Endodermal cell (in vitro differentiated cells): ENCODE measurements around the gene NPEPL1. TPM values are rescaled to one million over a fixed set of nuclear protein-coding genes. Genes with fewer than 3 reads are reported as not detected.
A peak's percentile ranks its signal among the peaks of the same experiment; 100 is the strongest.

Source experiments
- DNase-seq: peaks from one replicate; pipeline ENCODE4 v3.0.0-alpha.2; 2017
- H3K27ac ChIP-seq: 2 replicates; pipeline ENCODE4 v1.5.1; 2013; ENCODE audit warnings: mild to moderate bottlenecking, low read depth, low read length, moderate library complexity
- H3K27me3 ChIP-seq: 2 replicates; pipeline ENCODE4 v1.6.1; 2013; ENCODE audit warnings: mild to moderate bottlenecking, low read length, moderate library complexity; ENCODE audit not compliant: insufficient read depth, control insufficient read depth, poor library complexity, severe bottlenecking
- H3K36me3 ChIP-seq: 2 replicates; pipeline ENCODE4 v1.7.0; 2013; ENCODE audit warnings: mild to moderate bottlenecking, low read length, moderate library complexity; ENCODE audit not compliant: control insufficient read depth, insufficient read depth
- H3K4me1 ChIP-seq: one replicate; pipeline ENCODE4 v1.7.0; 2013; ENCODE audit warnings: low read length; ENCODE audit not compliant: control insufficient read depth, insufficient read depth
- H3K4me3 ChIP-seq: 2 replicates; pipeline ENCODE4 v1.5.1; 2013; ENCODE audit warnings: mild to moderate bottlenecking, low read length, moderate library complexity
- H3K9ac ChIP-seq: 2 replicates; pipeline ENCODE4 v1.6.1; 2013; ENCODE audit warnings: mild to moderate bottlenecking, low read length, moderate library complexity; ENCODE audit not compliant: poor library complexity, severe bottlenecking; ENCODE audit errors: extremely low read depth
- H3K9me3 ChIP-seq: 2 replicates; pipeline ENCODE4 v1.6.1; 2013; ENCODE audit warnings: mild to moderate bottlenecking, low read length, moderate library complexity; ENCODE audit not compliant: control insufficient read depth
- H3K27ac Mint-ChIP-seq: 2 replicates; pipeline ENCODE4 v1.8.0; 2020; ENCODE audit warnings: mixed read lengths
- H3K27me3 Mint-ChIP-seq: 2 replicates; pipeline ENCODE4 v1.8.0; 2021; ENCODE audit warnings: mild to moderate bottlenecking, mixed read lengths; ENCODE audit not compliant: insufficient read depth
- H3K36me3 Mint-ChIP-seq: 2 replicates; pipeline ENCODE4 v1.8.0; 2020; ENCODE audit warnings: low read depth, mixed read lengths
- H3K4me1 Mint-ChIP-seq: 2 replicates; pipeline ENCODE4 v1.8.0; 2020; ENCODE audit warnings: mixed read lengths
- H3K4me3 Mint-ChIP-seq: 2 replicates; pipeline ENCODE4 v1.8.0; 2020; ENCODE audit warnings: mild to moderate bottlenecking, moderate library complexity, mixed read lengths
- H3K9me3 Mint-ChIP-seq: 2 replicates; pipeline ENCODE4 v1.8.0; 2020; ENCODE audit warnings: mild to moderate bottlenecking, mixed read lengths
- WGBS, 2 experiments: methylation state at CpG; one replicate each; pipeline versions ENCODE4 v1.1.5 to v1.1.7; 2013; ENCODE audit warnings: missing lambda C conversion rate in 2 of 2, mixed read lengths in 1 of 2; ENCODE audit not compliant: insufficient coverage in 1 of 2, insufficient read length in 1 of 2; 5-methylcytosine and 5-hydroxymethylcytosine counted together
- total RNA-seq, 2 donors: library from RNA; stranded (reverse); fragmentation: NEBNext Ultra II Directional in 1 of 2; extraction: Animal tissue kit (Norgen Biotek cat#: 25700) in 1 of 2; gene quantifications; 2 replicates in 1 of 2; 3 replicates in 1 of 2; pipeline ENCODE4 v1.2.1, GENCODE V29; 2021
- TF ChIP-seq, protein P1 (sequence below): fragments of 200-600 bp; sonication (generic); conservative IDR thresholded peaks from 2 replicates; pipeline ENCODE4 v1.5.0; 2021; ENCODE audit warnings: antibody characterized with exemption, mild to moderate bottlenecking

Gene NPEPL1
- total RNA-seq, 2 donors from 2014 or later: 52.9 to 72.8 TPM

DNA sequence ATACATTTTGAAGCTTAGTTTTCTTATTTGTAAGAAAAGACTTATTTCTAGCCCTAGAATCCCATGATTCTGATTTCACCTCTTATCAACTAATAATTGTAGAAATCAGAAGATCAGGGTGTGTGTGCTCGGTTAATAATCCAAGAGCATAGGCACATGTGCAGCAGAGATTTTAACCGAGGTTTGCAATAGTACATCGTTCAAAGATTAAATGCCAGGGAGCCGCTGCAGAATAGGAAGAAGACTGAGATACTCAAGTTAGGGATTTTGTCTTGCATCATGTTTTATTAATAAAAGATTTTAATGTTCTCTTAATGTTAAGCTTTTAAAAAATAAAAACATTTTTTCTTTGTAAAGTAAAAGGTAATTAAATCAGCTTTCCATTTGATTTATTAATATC is 34.6 kb upstream of the NPEPL1 start:
- H3K4me3 Mint-ChIP-seq: peak overlapping the region; percentile 15
- H3K4me1 Mint-ChIP-seq: peaks cover 53% of the 10 kb centered on the region
- Histone ChIP-seq H3K4me1 (peaks cover 10% of the 10 kb centered on the region), H3K9ac (no peak overlapping the region), H3K36me3 (peaks cover 27% of the 10 kb centered on the region), H3K27ac (no peak overlapping the region), H3K27me3 (no peaks in the 10 kb centered on the region), H3K9me3 (no peaks in the 10 kb centered on the region), H3K4me3 (peak overlapping the region; percentile 97)
- TF ChIP-seq, protein P1, sequence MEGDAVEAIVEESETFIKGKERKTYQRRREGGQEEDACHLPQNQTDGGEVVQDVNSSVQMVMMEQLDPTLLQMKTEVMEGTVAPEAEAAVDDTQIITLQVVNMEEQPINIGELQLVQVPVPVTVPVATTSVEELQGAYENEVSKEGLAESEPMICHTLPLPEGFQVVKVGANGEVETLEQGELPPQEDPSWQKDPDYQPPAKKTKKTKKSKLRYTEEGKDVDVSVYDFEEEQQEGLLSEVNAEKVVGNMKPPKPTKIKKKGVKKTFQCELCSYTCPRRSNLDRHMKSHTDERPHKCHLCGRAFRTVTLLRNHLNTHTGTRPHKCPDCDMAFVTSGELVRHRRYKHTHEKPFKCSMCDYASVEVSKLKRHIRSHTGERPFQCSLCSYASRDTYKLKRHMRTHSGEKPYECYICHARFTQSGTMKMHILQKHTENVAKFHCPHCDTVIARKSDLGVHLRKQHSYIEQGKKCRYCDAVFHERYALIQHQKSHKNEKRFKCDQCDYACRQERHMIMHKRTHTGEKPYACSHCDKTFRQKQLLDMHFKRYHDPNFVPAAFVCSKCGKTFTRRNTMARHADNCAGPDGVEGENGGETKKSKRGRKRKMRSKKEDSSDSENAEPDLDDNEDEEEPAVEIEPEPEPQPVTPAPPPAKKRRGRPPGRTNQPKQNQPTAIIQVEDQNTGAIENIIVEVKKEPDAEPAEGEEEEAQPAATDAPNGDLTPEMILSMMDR: no peak
- DNase-seq: no peak
- no peaks in the 10 kb centered on the region for H3K27me3 Mint-ChIP-seq
- H3K36me3 Mint-ChIP-seq: peaks cover 21% of the 10 kb centered on the region
- 84 to 90% methylated on average over 4 of the region's 4 CpGs for WGBS, 2 experiments
- no peaks in the 10 kb centered on the region for H3K9me3 Mint-ChIP-seq
- no peak overlapping the region for H3K27ac Mint-ChIP-seq

DNA sequence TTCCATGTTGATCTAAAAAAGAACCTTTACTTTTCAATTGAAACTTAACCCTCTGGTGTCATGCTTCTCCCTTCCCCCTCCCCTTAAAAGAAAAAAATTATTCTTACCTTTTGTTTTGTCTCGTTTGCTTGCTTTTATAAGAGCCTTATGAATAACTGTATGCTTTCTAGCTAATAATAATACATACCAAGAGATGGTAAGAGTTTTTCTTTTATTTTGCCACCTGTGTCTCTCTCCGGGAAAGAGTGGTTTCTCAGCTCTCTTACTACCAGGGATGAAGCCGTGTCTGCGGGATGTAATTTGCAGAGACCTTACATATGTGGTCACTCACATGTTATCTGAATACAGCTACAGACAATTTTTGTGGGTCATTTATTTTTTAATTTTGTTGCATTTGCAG is 33.8 kb upstream of the NPEPL1 start:
- Histone ChIP-seq H3K27ac (no peak overlapping the region), H3K9me3 (no peaks in the 10 kb centered on the region), H3K4me3 (peak overlapping the region; percentile 12), H3K4me1 (peaks cover 10% of the 10 kb centered on the region), H3K27me3 (no peaks in the 10 kb centered on the region), H3K9ac (no peak overlapping the region), H3K36me3 (peaks cover 29% of the 10 kb centered on the region)
- Mint-ChIP-seq H3K9me3 (no peaks in the 10 kb centered on the region), H3K27me3 (no peaks in the 10 kb centered on the region), H3K36me3 (peaks cover 25% of the 10 kb centered on the region), H3K4me3 (no peak overlapping the region), H3K27ac (no peak overlapping the region), H3K4me1 (peaks cover 46% of the 10 kb centered on the region)
- 87 to 100% methylated on average over 1 to 3 of the region's 4 CpGs for WGBS, 2 experiments
- no peak for DNase-seq
- TF ChIP-seq, protein P1: no peak

DNA sequence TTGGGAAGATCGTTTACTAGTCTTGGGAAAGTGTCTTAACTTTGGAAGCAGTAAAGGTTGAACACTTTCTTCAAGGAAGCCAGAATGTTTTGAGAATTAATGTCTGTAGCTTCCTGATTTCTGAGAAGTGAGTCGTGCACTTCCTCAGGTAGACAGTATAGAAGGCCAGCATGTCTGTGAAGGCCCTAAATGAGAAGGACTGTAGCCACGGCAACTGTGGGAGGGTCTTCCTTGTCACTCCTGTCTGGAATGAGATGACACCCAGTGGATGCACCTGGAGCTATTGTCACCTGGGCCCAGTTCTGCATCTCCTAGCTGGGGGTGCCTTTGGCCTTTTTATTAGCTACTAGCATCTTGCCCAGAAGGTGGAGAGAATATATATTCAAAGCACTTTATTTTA is 32.8 kb upstream of the NPEPL1 start:
- no peak overlapping the region for H3K4me3 Mint-ChIP-seq
- peak; percentile 73 for DNase-seq
- H3K9me3 ChIP-seq: no peaks in the 10 kb centered on the region
- H3K36me3 ChIP-seq: peaks cover 30% of the 10 kb centered on the region
- H3K4me1 ChIP-seq: peaks cover 5% of the 10 kb centered on the region
- 76 to 78% methylated on average over 3 of the region's 3 CpGs for WGBS, 2 experiments
- H3K36me3 Mint-ChIP-seq: peaks cover 31% of the 10 kb centered on the region
- H3K27ac ChIP-seq: no peak overlapping the region
- TF ChIP-seq, protein P1: no peak
- no peak overlapping the region for H3K27ac Mint-ChIP-seq
- no peak overlapping the region for H3K4me3 ChIP-seq
- H3K9ac ChIP-seq: peak overlapping the region; percentile 5
- H3K4me1 Mint-ChIP-seq: peaks cover 46% of the 10 kb centered on the region
- no peaks in the 10 kb centered on the region for H3K27me3 Mint-ChIP-seq
- H3K9me3 Mint-ChIP-seq: no peaks in the 10 kb centered on the region
- no peaks in the 10 kb centered on the region for H3K27me3 ChIP-seq
